ENCODE data around the gene SELENOM. TPM values are rescaled to one million over a fixed set of nuclear protein-coding genes. Genes with fewer than 3 reads are reported as not detected.
"Not testable (repeated sequence)": the region's sequence is repeated elsewhere in the genome, so short reads cannot be mapped to it uniquely, and the experiment has no call there.

Gene SELENOM
- total RNA-seq, 1 donor = 97.9 TPM

DNA sequence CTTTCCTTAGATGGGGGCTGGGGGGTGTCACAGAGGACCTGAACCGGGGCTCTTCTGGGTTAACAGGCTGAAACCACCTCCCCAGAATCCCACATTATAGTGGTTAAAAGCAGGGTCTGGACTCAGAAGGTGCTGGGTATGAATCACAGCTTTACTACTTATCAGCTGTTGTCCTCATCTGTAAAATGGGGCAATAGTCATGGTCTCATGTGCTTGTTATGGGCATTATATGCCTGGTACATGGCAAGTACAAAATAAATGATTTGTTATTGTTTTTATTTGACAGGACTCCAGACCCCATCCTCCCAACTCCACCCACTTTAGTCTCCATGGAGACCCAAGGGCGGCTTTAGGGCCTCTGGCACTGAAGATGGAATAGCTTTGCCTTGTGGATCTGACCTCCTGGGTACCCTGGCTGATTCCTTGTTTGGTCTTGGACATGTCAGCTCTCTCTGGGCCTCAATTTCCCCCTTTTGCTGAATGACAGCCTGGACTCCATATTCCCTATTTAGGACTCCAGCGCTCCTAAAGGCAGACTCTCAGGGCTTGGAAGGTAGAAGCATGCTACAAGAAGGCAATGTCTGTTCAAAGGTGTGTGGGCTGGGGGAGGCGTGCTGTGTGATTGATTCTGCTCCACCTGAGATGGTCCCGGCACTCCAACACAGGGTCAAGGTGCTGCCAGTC is 27.1 kb downstream of the SELENOM start:
- peak overlapping the region; percentile 85 for H3K4me3 ChIP-seq (ENCODE audit: low read depth, low read length)
- TF ChIP-seq, protein P1, sequence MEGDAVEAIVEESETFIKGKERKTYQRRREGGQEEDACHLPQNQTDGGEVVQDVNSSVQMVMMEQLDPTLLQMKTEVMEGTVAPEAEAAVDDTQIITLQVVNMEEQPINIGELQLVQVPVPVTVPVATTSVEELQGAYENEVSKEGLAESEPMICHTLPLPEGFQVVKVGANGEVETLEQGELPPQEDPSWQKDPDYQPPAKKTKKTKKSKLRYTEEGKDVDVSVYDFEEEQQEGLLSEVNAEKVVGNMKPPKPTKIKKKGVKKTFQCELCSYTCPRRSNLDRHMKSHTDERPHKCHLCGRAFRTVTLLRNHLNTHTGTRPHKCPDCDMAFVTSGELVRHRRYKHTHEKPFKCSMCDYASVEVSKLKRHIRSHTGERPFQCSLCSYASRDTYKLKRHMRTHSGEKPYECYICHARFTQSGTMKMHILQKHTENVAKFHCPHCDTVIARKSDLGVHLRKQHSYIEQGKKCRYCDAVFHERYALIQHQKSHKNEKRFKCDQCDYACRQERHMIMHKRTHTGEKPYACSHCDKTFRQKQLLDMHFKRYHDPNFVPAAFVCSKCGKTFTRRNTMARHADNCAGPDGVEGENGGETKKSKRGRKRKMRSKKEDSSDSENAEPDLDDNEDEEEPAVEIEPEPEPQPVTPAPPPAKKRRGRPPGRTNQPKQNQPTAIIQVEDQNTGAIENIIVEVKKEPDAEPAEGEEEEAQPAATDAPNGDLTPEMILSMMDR (IDR thresholded peaks at IDR 0.05; ENCODE audit: insufficient read depth, low read length) = no peak
- DNase-seq (ENCODE audit: low read depth) = no peak

DNA sequence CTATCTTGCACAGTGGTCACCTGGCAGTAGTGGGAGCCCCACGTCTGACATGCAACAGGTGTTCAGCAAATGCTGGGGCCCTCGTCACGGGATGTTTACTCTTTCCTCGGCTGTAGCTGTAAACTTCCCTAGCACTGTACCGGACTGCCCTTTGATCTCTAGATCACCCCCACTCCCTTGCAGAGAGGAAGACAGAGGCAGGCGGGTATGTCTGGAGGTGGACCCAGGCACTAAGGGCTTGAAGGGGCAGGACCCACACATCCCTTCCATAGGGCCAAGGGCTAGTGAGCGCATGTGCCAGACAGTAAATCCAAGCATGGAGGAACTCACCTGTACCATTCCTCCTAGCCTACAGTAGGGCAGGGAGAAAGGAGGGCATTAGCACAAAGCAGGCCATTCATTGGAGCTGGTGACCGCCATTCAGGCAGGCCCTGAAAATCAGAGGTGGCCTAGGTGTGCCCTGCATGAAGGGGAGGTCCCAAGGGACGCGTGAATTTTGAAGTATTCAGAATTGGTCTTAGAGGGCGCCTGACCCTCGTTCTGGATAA is 28.2 kb downstream of the SELENOM start:
- TF ChIP-seq, protein P1 (IDR thresholded peaks at IDR 0.05; ENCODE audit: insufficient read depth, low read length) = no peak
- DNase-seq (ENCODE audit: low read depth) = no peak

DNA sequence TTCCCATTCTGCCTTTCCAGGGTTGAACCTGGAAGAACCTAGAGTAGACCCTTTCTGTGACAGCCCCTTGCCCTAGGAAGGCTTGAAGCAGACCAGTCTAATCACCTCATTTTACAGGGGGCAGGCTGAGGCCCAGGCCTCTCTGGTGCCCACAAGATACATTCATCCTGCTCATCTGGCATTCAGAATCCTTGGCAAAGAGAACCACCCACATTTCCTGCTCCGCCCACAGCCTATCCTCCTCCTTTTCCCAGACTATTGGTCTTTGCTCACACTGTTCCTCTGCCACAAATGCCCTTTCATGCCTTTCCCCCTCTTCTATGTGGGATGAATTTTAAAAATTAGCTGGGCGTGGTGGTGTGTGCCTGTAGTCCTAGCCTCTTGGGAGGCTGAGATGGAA is 29.0 kb downstream of the SELENOM start:
- H3K4me3 ChIP-seq (ENCODE audit: low read depth, low read length); DNase-seq (ENCODE audit: low read depth): not testable (repeated sequence)

More for the DNA sequence above, 28.2 kb downstream of the SELENOM start:
- H3K4me3 ChIP-seq (ENCODE audit: low read depth, low read length) = no peak overlapping the region

DNA sequence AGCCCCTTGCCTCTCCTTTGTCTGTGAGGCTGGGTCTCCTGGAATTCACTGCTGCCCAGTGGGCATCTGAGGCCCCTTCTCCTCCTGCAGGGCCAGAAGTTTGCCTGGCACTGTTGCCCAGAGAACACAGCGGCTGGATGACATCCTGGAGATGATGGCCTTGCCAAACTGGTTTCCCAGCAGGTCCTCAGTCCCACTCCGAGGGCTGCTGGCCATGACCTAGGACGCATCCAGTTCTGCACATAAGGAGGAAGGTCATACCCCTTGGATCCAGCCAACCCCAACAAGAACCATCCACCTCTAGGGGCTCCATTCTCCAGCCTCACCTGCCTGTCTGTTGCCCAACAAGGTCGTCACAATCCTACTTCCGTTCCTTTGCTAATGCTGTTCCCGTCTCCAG is 29.7 kb downstream of the SELENOM start:
- DNase-seq (ENCODE audit: low read depth) = no peak
- H3K4me3 ChIP-seq (ENCODE audit: low read depth, low read length) = no peak overlapping the region
- TF ChIP-seq, protein P1 (IDR thresholded peaks at IDR 0.05; ENCODE audit: insufficient read depth, low read length) = no peak

DNA sequence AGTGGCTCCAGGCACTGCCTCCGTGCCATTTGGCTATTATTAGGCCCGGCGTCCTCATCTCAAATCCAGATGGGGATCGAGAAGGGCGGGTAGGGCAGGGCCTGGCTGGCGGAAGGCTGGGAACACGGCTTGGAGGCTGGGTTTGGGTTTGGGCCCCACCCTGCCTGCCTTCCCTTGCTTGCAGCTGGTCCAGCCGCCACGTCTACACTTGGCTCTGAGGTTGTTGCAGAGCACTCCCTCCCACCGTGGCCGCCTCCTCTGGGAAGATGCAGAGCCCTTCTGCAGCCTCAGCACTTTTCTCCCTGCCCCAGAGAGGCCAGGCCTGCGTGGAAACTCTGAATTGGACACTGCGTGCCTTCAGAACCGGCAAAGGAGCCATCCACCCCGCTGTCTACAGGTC is 31.4 kb downstream of the SELENOM start:
- H3K4me3 ChIP-seq (ENCODE audit: low read depth, low read length) = no peak overlapping the region
- TF ChIP-seq, protein P1 (IDR thresholded peaks at IDR 0.05; ENCODE audit: insufficient read depth, low read length) = no peak
- peak; percentile 92 for DNase-seq (ENCODE audit: low read depth)

DNA sequence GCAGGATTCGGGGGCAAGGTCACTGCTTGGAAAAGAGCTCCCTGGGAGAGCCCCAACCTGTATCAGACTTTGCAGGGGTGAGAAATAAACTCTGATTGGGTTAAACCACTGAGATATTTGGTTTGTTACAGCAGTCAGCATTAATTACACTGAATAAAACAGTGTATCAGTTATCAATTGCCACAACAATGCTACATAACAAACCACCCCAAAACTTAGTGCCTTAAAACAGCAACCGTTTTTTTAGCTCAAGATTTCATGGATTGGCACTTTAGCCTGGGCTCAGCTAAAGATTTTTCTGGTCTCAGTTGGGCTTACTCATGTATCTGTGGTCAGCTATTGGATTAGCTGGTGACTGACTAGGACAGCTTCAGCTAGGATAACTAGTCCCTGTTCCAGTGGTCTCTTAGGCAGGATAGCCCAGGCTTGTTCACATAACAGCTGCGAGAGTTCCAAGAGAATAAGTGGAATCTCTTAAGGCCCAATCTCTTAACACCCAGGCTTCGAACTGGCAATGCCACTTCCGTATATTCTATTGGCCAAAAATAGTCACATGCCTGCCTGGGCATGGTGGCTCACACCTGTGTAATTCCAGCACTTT is 33.7 kb downstream of the SELENOM start:
- H3K4me3 ChIP-seq (ENCODE audit: low read depth, low read length); DNase-seq (ENCODE audit: low read depth): not testable (repeated sequence)

DNA sequence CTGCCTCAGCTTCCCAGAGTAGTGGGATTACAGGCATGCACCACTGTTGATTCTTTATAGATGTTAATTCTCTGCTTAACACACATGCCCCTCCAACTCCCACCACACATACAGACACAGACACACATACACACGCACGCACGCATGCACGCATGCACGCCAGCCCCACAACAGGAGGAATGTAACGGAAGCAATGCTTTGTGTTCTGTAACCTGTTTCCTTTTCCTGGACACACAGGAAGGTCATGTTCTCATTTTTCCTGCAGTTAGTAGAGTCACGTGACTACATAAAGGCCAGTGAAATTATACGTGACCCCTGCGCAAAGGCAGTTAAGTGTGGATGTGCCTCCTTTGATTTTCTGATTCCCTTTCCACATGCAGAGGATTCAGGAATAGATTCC is 34.2 kb downstream of the SELENOM start:
- DNase-seq (ENCODE audit: low read depth); H3K4me3 ChIP-seq (ENCODE audit: low read depth, low read length): not testable (repeated sequence)

DNA sequence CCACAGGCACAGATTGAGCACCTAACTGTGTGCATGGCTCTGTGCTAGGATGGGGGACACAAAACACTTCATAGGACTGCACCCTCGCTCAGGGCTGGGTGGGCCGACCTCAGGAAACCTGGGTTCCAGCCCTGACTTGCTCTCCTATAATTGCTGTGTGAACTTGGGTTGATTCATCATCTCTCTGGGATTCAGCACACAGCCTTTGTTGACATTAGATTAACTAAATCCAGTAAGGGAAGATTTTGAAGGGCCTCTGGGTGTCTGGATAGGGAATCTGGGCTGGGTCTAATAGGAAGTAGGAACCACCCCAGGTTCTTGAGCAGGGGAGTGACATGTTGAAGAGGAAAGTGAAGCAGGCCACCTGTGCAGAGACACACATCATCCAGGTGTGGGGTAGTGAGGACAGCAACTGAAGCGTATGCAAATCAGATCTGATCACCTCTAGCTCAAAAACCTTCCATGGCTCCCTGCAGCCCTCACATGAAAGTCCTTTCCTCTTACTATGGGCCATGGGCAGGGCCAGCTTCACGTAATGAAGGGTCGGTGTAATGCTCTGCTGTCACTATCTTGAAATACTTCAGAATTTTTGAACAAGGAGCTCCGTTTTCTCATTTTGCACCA is 37.6 kb downstream of the SELENOM start:
- not testable (repeated sequence) for DNase-seq (ENCODE audit: low read depth); H3K4me3 ChIP-seq (ENCODE audit: low read depth, low read length)

DNA sequence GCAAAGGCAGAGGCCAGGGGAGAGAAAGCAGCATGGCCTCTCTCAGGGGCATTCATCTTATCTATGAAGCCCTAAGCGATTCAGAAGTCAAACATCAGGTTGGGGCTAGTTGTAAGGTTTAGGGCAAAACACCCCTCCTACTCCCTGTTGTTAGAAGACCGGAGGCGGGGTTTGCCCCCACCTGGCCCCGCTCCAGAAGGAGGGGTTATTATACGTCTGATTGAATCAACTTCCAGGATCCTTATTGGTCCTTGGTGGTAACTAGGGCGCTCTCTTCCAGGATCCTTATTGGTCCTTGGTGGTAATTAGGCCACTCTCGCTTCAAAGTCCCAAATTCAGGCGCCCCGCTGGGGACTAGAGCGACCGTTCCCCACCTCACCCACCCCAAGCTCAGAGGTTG is 38.4 kb downstream of the SELENOM start:
- no peak overlapping the region for H3K4me3 ChIP-seq (ENCODE audit: low read depth, low read length)
- TF ChIP-seq, protein P1 (IDR thresholded peaks at IDR 0.05; ENCODE audit: insufficient read depth, low read length) = no peak
- no peak for DNase-seq (ENCODE audit: low read depth)

Measured in fibroblast of the aortic adventitia (primary cell).